GM19463 (cell line): Measurements from ENCODE around the gene DAGLA.

ENCODE experiments used
- ATAC-seq: cut with Tn5 transposase; IDR thresholded peaks from one replicate; pipeline ENCODE4 v1.9.1; 2021; ENCODE audit warnings: mild to moderate bottlenecking, moderate library complexity; ENCODE audit not compliant: unreplicated experiment

The DAGLA gene

DNA sequence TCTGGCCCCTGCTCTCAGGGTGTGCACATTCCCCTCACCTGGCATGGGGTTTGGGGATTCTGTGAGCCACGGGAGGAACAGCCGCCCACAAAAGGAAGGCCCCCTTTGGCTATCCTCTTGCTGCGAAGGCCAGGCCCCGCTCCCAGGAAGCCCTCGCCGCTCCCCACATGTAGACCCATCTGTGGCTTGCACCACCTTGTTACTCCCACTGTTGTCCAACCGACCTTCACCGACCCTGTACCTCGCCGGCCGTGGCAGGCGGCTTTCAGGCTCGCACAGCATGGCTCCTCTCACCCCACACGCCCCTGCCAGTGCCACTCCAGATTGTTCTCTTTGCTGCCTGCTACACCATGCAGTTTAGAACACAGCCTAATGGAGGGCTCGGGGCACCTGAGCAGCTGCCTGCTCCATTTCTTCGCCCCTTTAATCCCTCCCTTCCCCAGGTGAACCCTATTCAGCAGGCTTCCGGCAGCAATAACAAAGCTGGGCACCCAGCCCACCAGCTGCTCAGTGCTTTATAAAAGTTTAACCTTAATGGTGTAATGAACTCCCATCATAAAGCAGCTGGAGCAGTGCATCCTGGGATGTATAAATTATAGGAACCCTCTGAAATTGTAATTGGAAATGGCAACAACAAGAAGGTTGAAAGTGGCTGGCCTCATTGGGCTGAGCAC lies 10.7 kb downstream of the DAGLA start:
- no peak for ATAC-seq

DNA sequence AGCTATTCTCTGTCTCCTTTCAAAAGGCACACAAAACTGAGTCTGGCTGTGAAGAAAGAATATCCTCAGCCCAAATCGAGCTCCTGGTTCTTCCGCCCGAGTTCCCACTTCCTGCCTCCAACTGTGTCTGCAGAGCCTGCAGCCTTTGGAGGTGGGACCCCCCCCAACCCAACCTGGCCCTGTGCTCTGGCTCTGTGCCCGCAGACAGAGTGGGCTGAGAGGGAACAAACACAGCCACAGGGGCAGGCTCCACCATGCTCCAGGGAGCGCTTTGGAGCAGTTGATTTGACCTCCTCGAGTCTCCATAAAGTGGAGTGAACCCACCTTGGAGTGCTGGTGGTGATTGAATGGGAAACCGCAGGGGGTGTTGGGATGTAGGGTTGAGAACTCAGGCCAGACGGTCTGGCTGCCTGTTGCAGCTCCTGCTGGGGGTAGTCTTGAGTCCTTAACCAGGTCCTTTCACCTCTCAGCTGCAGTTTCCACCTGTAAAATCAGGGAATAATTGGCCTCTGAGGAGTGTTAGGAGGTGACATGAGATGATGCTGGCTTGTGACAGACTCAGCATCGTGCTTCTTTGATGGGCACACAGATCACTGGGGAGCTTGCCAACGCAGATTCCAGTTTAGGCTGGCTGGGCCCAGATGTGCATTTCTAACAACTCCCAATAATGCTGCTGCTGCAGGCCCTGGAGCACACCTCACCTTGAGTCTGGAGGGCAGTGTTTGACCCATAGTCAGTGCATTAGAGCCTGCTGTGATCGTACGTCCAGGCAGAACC lies 11.4 kb downstream of the DAGLA start:
- no peak for ATAC-seq

GRCh38 chr11:61693922-61694601 lies 13.9 kb downstream of the DAGLA start:
- ATAC-seq: no peak

DNA sequence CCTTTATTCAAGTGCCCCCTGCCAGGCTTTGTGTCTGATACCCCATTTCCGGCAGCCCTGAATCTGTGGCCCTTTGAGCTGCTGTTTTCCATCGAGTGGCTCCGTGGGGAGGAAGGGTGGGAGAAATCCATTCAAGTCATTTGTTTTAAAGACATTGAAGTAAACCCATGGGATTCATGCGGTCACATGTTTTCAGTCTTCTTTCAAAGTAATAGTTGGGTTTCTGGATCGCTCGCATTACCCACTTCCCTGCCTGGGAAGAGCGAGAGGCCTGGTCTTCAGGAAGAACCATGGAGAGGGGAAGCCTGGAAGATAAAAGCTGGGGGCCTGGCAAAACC lies 14.4 kb downstream of the DAGLA start:
- no peak for ATAC-seq

DNA sequence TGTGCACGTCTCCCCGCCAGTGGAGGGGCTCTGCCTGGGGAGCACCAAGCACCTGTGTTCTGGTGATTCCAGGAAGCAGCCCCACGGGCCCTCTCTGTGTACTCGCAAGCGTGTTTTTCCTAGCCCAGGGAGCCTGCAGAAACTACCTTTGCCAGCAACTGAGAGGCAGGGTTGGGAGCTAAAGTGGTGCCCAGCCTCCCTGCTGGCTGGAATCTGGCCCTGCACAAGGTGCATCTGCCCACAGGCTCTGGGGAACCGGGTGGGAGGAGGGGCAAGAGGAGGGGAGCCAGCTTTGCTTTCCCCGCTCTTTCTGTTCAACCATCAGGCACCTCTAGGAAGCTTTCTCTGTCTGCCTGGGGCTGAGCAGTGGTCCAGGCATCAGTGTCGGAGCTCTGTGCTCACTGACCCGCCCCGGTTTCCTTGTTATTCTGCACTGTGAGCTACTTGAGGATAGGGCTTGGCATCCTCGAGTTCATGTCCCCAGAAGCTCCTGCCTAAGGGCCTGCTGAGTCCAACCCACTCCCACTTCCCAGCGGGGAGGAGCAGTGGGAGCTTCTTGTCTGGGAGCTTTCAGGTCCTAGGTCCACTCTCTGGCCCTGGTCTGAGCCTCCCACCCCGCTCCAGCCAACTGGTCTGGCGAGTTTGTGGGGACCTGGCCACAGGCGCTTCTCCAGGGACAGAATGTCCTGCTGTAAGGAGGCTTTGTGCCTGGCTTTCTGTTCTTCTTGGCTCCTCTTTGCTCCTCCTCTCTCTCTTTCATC lies 14.9 kb downstream of the DAGLA start:
- ATAC-seq: no peak

DNA sequence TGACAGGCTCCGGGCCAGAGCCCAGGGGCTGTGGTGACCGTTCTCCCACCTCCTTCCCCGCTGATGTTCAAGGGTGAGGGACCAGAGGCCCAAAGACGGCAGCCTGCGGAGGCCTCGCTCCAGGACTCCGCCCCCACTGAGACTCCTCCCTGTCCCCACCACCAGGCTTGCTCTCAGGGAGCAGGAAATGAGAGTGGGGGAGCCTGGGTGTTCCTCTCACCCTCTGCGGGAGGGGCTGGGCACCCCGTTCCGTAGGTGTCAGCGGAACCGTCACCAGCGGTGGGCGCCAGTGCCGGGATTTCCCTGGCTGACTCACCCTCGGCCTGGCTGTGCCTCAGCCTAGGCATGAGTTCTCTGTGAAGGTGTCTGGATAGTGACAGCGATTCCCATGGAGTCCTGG lies 15.7 kb downstream of the DAGLA start:
- ATAC-seq: peak; percentile 91

GRCh38 chr11:61696602-61697001 lies 16.4 kb downstream of the DAGLA start:
- no peak for ATAC-seq

DNA sequence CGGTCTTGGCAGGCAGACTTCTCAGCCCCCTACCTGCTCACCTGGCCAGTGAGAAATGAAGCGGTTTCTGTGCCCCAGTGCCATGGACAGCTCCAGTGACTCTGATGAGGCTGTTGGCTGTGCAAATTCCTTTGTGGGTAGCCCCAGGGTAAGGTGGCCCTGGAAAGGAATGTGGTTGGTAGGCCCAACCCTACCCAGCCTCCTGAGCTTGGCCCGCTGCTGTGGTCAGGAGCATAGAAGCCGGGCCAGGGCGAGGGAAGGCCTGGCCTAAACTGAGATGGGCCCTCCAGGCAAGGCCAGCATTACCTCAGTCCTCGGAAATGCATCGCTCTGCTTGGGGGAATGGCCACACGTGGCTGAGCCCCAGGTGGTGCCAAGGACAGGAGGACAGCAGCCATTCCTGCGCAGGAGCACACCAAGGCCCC lies 16.9 kb downstream of the DAGLA start:
- no peak for ATAC-seq

- no peak for ATAC-seq
Observed at GRCh38 chr11:61697764-61698163, 17.6 kb downstream of the DAGLA start.

GRCh38 chr11:61698173-61698948 lies 18.2 kb downstream of the DAGLA start:
- ATAC-seq: no peak

DNA sequence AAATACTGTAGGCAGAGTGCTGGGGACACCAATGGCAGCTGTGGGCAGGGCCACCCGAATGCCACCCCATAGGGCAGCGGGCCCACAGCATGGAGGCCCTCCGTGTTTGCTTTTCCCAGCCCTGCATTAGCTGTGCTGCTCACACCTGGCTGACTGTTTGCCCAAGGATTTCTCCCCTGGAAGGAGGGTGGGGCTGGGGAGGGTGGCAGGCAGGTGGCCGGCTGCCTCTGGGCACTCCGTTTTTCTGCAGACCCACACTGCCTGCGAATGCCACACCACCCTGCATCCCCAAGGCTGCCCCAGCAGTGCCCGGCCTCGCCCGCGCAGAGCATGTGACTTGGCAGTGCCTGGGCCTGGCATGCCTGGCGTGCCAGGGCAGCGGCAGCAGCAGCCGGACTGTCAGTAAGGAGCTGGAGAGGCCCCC lies 19.6 kb downstream of the DAGLA start:
- ATAC-seq: no peak

- no peak for ATAC-seq
Observed at GRCh38 chr11:61700212-61700611, 20.0 kb downstream of the DAGLA start.

GRCh38 chr11:61700720-61701119 lies 20.5 kb downstream of the DAGLA start:
- ATAC-seq: no peak

DNA sequence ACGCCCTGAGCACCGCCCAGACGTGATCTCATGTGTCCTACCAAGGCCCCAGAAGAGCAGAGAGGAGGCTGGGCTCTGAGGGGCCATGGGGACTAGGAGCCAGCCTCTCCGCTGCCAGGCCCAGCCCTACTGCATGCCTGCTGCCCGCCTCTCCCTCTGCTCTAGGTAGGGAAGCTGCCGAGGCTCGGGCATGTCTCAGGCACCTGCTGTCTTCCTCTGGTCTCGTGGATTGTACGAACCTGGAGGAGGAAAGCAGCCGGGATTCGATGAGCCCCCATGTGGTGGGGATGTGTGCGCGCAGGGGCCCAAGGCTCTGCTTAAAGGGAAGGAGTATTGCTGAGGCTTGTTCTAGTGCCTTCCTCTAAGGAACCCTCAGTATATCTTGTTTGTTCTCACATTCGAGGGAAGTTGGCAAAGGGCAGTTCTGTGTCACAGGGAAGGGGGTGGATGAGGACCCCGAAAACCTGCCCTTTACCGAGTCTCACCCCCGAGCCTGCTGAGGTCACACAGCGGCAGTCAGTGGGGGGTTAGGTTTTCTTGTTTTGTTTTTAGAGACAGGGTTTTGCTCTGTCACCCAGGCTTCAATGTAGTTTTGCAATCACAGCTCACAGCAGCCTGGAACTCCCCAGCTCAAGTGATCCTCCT lies 21.2 kb downstream of the DAGLA start:
- ATAC-seq: no peak

DNA sequence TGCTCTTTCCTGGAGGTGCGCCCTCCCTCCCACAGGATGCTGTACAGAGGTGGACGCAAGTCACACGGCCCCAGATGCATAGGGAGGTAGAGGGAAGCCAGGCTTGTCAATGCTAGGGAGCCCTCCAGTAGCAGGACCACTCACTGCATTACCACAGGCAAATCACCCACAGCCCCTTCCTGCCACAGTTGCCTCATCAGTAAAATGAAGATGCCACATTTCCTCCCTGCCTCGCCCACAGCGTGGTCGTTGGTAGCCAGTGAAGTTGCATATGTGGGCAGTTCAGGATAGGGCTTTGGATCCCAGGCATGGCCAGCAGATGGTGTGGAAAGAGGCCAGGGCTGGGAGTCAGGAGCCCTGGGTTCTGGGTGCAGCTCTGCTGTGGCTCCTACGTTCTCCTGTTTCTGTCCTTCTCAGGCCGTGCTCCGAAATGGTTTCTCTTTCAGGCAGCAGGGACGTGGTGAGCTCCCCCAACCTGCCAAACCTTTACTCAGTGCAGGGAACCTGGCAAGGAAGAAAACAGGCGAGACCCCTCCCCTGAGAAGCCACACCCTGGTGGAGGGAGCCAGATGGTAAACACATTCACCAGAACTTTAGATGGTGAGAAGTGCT lies 22.6 kb downstream of the DAGLA start:
- ATAC-seq: no peak

- no peak for ATAC-seq
Observed at GRCh38 chr11:61704838-61705237, 24.6 kb downstream of the DAGLA start.

GRCh38 chr11:61706452-61707400 lies 26.5 kb downstream of the DAGLA start:
- no peak for ATAC-seq

DNA sequence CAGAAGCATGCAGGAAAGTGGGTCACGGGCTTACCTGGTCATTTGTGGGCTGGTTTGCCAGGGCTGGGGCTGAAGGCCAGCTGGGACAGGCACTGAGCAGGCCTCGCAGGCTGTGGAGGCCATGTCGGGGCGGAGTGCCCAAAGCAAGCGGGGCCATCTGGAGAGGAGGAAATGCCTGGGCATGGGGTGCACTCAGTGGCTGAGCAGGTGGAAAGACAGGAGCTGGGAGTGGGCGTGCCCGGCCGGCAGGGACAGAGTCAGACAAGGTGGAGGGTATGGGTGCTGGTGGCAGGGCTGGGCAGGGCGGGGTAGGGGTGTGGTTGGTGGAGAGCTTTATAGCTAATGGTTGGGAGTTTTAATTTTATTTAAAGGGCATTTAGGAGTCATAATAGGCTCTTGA lies 27.4 kb downstream of the DAGLA start:
- ATAC-seq: no peak

GRCh38 chr11:61709110-61709509 lies 28.9 kb downstream of the DAGLA start:
- no peak for ATAC-seq
